Mononuclear cell (primary cell): ENCODE results near the gene ALOX5AP. TPM values are rescaled to one million over a fixed set of nuclear protein-coding genes. Genes with fewer than 3 reads are reported as not detected.

Experiments
- H3K27me3 ChIP-seq: 2 replicates; pipeline ENCODE4 v1.6.0; 2011; ENCODE audit warnings: low read length, control low read depth; ENCODE audit not compliant: insufficient read depth
- H3K4me1 ChIP-seq: 2 replicates; pipeline ENCODE4 v1.5.1; 2011; ENCODE audit warnings: mild to moderate bottlenecking, low read length, control low read depth; ENCODE audit not compliant: insufficient read depth
- H3K4me3 ChIP-seq: 2 replicates; pipeline ENCODE4 v1.5.1; 2011; ENCODE audit warnings: mild to moderate bottlenecking, low read length, moderate library complexity
- H3K9me3 ChIP-seq: 2 replicates; pipeline ENCODE4 v1.5.1; 2011; ENCODE audit warnings: low read depth, mild to moderate bottlenecking, control low read depth, low read length
- total RNA-seq: library from RNA; depleted of rRNA; stranded (reverse); fragments of >200 nt; gene quantifications from one replicate; pipeline ENCODE4 v1.2.3, GENCODE V29; 2012

Gene ALOX5AP
- total RNA-seq, 1 donor = 48.2 TPM

GRCh38 chr13:30725326-30726085 is 9.8 kb upstream of the ALOX5AP start:
- H3K27me3 ChIP-seq = peaks cover 6% of the 10 kb centered on the region

GRCh38 chr13:30726192-30726591 is 9.2 kb upstream of the ALOX5AP start:
- peaks cover 6% of the 10 kb centered on the region for H3K27me3 ChIP-seq
- H3K4me3 ChIP-seq = no peak overlapping the region
- H3K9me3 ChIP-seq = no peaks in the 10 kb centered on the region
- peaks cover 15% of the 10 kb centered on the region for H3K4me1 ChIP-seq

More at GRCh38 chr13:30725326-30726085, 9.8 kb upstream of the ALOX5AP start:
- peaks cover 21% of the 10 kb centered on the region for H3K4me1 ChIP-seq
- no peak overlapping the region for H3K4me3 ChIP-seq
- no peaks in the 10 kb centered on the region for H3K9me3 ChIP-seq

- no peaks in the 10 kb centered on the region for H3K4me1 ChIP-seq
- no peak overlapping the region for H3K4me3 ChIP-seq
- H3K27me3 ChIP-seq = peaks cover under 1% of the 10 kb centered on the region
- no peaks in the 10 kb centered on the region for H3K9me3 ChIP-seq
Measured at GRCh38 chr13:30727491-30728355, 7.6 kb upstream of the ALOX5AP start.

DNA sequence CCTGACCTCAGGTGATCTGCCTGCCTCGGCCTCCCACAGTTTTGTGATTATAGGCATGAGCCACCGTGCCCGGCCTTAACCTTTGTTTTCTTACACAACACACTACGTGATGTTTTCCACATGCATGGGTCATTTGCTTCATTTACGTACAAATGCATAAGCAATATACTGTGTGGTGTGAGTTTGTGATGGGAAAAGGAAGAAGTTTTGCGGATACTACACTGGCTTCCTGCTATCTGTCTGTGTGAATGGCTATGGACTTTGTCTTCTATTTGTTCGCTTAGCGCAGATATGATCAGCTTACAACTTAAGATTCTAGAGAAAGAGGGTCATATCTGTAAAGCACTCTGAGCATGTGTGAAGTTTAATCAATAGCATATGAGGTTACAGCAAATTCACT is 5.5 kb upstream of the ALOX5AP start:
- Histone ChIP-seq H3K27me3 (no peaks in the 10 kb centered on the region), H3K4me3 (no peak overlapping the region), H3K9me3 (no peaks in the 10 kb centered on the region), H3K4me1 (peaks cover 17% of the 10 kb centered on the region)

DNA sequence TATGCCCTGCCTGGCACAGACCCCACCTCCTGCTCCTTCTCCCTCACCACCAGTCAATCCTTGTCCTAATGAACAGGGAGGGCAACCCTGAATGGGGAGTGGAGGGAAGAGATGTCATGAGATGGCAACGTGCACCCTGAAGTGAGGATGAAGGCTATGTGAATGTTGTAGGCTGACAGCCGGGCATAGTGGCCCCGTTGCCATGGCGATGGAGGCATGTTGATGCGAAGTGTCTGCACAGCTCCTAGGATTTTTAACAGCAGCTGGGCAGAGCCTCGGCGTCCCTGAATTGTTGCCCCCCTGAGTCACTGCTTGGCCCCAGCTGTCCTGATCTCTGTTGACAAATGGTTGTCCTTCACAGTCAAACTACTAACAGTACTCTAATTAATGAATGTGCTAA is 4.8 kb upstream of the ALOX5AP start:
- H3K27me3 ChIP-seq = no peaks in the 10 kb centered on the region
- H3K4me1 ChIP-seq = peaks cover 24% of the 10 kb centered on the region
- no peak overlapping the region for H3K4me3 ChIP-seq
- H3K9me3 ChIP-seq = no peaks in the 10 kb centered on the region

DNA sequence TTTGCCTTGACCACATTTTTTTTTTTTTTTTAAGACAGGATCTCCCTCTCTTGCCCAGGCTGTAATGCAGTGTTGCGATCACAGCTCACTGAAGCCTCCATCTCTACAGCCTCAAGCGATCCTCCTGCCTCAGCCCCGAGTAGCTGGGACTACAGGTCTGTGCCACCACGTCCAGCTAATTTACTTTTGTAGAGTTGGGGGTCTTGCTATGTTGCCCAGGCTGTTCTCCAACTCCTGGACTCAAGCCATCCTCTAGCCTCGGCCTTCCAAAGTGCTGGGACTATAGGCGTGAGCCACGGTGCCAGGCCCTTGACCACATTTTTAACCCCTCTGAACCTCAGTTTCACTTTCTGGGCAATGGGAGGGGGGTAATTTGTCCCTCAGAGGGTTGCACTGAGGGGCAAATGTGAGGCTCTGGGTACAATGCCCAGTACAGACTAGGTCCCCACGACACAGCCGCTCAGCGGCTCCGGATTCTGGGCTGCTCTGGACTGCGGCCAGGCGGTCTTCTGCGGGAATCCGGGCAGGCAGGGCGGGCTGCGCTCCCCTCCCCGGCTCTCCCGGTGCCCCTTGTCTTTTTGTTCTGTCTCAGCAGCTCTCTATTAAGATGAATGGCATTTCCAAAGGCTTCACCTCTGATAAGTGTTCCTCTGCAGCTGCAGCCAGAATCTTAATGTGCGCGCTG is 3.8 kb upstream of the ALOX5AP start:
- no peaks in the 10 kb centered on the region for H3K27me3 ChIP-seq
- no peaks in the 10 kb centered on the region for H3K9me3 ChIP-seq
- no peak overlapping the region for H3K4me3 ChIP-seq
- H3K4me1 ChIP-seq = peaks cover 34% of the 10 kb centered on the region

DNA sequence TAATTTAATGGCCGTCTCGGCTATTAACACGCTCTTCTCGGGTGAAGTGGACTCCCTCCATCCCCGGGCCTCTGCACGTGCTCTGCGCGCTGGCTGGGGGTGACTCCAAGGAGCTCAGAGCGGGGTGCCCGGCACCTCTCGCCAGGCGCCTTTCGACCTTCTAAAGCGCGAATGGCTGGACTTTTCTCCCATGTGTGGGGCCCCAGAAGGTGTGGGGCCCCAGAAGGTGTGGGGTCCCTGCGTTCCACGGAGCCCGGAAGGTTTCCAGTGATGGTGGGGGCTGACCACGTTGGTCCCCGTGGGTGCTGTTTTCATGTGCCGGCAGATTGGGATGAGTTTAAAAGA is 3.3 kb upstream of the ALOX5AP start:
- H3K4me3 ChIP-seq = no peak overlapping the region
- no peaks in the 10 kb centered on the region for H3K27me3 ChIP-seq
- H3K4me1 ChIP-seq = peaks cover 39% of the 10 kb centered on the region
- no peaks in the 10 kb centered on the region for H3K9me3 ChIP-seq

DNA sequence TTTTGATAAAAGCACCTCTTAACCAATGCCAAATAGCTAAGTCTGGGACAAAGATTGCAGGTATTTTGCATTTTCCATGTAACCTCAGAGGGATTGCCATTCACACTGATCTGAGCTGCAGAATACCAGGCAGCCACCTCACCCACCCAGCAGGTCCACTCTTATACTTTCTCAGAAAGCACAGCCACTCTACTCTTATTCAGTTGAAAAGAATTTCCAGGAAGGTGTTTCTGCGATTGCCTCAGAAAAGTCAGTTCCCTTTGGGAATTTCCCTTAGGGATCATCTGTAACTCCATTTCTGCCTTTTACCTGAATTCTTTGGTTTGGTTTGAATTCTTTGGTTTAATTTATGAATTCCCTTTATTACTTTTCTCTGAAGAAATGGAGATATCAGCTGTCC is 904 bp upstream of the ALOX5AP start:
- Histone ChIP-seq H3K9me3 (no peaks in the 10 kb centered on the region), H3K27me3 (no peaks in the 10 kb centered on the region), H3K4me1 (peaks cover 63% of the 10 kb centered on the region), H3K4me3 (no peak overlapping the region)

- Histone ChIP-seq H3K4me1 (peaks cover 77% of the 10 kb centered on the region), H3K27me3 (no peaks in the 10 kb centered on the region), H3K4me3 (peak overlapping the region; percentile 58)
Measured at GRCh38 chr13:30735872-30736175, 481 bp downstream of the ALOX5AP start.

GRCh38 chr13:30736461-30737320 is 1.3 kb downstream of the ALOX5AP start:
- Histone ChIP-seq H3K4me3 (peak overlapping the region; percentile 58), H3K4me1 (peaks cover 85% of the 10 kb centered on the region)

More at GRCh38 chr13:30735872-30736175, 481 bp downstream of the ALOX5AP start:
- no peaks in the 10 kb centered on the region for H3K9me3 ChIP-seq

DNA sequence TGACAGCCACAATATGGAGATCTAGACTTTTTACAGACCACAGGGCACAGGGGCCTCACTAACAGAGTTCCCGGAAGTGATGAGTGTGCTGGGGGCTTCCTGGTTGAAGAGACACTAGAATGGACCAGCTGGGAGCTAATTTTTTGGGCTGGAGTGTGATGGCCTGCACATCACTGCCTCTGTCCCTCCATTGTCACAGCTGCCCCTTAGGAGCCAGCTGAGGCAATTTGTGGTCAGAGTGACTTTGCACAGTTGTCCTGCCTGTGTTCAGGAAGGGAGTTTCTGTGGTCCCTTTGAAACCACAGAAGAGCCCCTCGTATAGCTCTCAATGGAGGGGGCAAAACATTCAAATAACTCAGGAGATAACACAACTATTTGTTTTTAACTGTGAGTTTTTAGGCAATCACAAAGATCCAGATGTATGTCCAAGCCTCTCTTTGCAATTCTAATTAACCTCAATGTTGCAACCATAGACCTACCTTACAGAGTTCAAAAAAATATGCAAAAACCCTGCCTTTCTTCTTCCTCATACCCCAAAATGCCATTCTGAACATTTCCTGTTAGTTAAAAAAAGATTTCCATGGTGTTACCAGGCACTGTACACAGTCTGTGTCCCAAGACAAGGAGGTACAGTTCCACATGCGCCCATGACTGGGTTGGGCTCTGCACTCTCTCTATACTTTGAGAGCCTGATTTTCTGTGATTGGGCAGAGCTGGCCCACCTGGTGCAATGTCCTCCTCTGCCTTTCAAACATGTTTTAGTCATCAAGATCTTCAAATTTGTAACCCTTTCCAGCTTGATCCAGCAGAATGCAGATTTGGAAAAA is 2.4 kb downstream of the ALOX5AP start:
- Histone ChIP-seq H3K4me3 (peak overlapping the region; percentile 58), H3K27me3 (no peaks in the 10 kb centered on the region), H3K4me1 (peaks cover 95% of the 10 kb centered on the region), H3K9me3 (no peaks in the 10 kb centered on the region)

More at GRCh38 chr13:30736461-30737320, 1.3 kb downstream of the ALOX5AP start:
- no peaks in the 10 kb centered on the region for H3K9me3 ChIP-seq
- H3K27me3 ChIP-seq = no peaks in the 10 kb centered on the region

DNA sequence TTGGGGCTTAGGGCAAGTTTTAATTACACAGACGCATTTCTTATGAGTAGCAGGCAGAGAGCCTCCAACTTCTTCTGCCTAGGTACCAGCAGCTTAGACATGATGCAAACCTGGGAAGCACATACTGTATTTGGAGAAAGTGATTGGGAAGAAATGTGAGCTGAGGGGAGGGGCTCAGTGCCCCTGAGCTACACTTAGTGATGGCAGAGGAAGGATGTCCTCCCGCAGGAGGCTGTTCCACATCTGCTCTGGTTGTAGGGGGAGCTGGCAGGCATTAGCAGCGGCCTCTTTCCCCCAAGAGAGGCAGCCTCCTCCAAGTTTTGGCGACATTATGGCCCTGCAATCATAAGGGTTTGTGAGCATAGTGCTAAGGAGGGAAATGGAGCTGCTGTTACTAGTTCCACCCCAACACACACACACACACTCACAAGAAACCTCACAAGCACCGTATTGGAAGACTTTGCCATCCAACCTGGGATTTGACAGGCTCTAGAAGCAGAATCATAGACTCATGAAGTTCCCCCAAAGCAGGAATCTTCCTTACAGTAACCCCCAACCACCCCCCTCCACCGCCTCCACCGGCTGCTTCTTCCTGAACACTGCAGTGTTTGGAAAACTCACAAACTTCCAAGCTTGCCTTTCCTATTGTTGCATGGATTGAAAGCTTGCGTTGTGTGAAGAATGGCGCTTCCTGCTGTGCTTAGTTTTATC is 3.3 kb downstream of the ALOX5AP start:
- Histone ChIP-seq H3K4me3 (no peak overlapping the region), H3K4me1 (peaks cover 97% of the 10 kb centered on the region), H3K27me3 (no peaks in the 10 kb centered on the region)

DNA sequence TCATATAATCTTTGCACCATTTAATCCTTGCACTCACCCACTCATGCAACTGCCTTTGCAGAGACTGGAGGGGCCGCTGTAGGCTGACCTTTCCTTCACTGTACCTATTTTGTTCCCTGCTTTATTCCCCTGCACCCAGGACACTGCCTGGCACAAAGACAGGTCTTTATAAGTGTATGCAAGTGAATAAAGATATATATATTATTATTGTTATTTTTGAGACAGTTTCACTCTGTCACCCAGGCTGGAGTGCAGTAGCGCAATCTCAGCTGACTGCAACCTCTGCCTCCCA is 3.8 kb downstream of the ALOX5AP start:
- no peaks in the 10 kb centered on the region for H3K9me3 ChIP-seq
- H3K27me3 ChIP-seq = no peaks in the 10 kb centered on the region
- no peak overlapping the region for H3K4me3 ChIP-seq
- H3K4me1 ChIP-seq = peaks cover 99% of the 10 kb centered on the region

More for the DNA sequence above, 3.3 kb downstream of the ALOX5AP start:
- no peaks in the 10 kb centered on the region for H3K9me3 ChIP-seq
